ENCODE results near the gene ABTB2.

DNA sequence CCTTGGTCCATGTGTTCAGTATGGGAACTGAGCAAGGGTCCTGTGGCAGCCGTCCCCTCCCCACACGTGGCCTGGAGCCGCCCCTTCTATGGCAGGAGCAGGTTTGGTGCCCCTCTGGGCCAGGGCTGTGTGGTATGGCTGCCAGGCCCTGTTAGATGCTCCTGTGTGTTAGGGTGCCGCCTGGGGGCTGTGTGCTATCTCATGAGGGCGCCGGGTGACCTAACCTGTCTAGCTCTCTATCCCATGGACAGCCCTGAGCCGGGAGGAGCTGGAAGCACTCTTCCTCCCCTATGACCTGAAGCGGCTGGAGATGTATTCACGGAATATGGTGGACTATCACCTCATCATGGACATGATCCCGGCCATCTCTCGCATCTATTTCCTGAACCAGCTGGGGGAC lies 217.7 kb downstream of the ABTB2 start:
- TF ChIP-seq, protein P1, sequence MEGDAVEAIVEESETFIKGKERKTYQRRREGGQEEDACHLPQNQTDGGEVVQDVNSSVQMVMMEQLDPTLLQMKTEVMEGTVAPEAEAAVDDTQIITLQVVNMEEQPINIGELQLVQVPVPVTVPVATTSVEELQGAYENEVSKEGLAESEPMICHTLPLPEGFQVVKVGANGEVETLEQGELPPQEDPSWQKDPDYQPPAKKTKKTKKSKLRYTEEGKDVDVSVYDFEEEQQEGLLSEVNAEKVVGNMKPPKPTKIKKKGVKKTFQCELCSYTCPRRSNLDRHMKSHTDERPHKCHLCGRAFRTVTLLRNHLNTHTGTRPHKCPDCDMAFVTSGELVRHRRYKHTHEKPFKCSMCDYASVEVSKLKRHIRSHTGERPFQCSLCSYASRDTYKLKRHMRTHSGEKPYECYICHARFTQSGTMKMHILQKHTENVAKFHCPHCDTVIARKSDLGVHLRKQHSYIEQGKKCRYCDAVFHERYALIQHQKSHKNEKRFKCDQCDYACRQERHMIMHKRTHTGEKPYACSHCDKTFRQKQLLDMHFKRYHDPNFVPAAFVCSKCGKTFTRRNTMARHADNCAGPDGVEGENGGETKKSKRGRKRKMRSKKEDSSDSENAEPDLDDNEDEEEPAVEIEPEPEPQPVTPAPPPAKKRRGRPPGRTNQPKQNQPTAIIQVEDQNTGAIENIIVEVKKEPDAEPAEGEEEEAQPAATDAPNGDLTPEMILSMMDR (IDR thresholded peaks at IDR 0.05) = no peak
- TF ChIP-seq POLR2A (IDR thresholded peaks at IDR 0.05) = no peak
